ENCODE results near the gene SERTM1.

DNA sequence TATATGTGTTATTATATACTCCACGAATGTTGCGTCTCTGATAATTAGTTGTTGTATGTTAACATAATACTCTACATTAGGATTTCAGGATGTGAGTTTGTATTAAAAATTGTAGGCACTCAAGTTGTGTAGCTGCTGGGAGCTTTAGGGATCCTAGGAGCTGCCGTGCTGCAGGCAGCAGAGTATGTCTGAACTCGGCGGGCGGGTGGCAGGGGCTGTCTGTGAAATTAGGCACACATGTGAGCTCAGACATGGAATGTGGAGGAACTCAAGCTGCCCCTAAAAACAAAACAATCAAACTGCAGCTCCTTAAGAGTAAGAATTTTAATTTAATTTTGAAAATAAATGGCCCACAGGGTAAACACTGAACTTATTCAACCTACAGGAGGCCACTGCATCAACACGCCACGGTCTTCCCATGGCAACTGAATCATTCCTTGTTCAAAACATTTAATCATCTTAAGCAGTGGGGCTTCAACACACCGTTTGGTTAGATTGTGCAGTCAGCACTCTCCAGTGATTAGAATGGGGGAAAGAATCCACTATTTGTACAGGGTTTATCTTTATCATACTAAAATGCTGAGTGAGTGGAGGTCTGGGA lies 22.7 kb downstream of the SERTM1 start:
- TF ChIP-seq, protein P1, sequence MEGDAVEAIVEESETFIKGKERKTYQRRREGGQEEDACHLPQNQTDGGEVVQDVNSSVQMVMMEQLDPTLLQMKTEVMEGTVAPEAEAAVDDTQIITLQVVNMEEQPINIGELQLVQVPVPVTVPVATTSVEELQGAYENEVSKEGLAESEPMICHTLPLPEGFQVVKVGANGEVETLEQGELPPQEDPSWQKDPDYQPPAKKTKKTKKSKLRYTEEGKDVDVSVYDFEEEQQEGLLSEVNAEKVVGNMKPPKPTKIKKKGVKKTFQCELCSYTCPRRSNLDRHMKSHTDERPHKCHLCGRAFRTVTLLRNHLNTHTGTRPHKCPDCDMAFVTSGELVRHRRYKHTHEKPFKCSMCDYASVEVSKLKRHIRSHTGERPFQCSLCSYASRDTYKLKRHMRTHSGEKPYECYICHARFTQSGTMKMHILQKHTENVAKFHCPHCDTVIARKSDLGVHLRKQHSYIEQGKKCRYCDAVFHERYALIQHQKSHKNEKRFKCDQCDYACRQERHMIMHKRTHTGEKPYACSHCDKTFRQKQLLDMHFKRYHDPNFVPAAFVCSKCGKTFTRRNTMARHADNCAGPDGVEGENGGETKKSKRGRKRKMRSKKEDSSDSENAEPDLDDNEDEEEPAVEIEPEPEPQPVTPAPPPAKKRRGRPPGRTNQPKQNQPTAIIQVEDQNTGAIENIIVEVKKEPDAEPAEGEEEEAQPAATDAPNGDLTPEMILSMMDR (IDR thresholded peaks at IDR 0.05; ENCODE audit: control extremely low read depth in 1 of 3, insufficient read depth in 1 of 3, low read depth in 1 of 3, low read length in 3 of 3), result no peak
- no peak for TF ChIP-seq TCF12 (IDR thresholded peaks at IDR 0.05; ENCODE audit: low read depth, low read length)
- TF ChIP-seq, protein P2, sequence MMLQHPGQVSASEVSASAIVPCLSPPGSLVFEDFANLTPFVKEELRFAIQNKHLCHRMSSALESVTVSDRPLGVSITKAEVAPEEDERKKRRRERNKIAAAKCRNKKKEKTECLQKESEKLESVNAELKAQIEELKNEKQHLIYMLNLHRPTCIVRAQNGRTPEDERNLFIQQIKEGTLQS (IDR thresholded peaks at IDR 0.05; ENCODE audit: insufficient read depth, low read depth, low read length), result no peak
- TF ChIP-seq, protein P3, sequence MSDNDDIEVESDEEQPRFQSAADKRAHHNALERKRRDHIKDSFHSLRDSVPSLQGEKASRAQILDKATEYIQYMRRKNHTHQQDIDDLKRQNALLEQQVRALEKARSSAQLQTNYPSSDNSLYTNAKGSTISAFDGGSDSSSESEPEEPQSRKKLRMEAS (IDR thresholded peaks at IDR 0.05), result no peak
- no peak for TF ChIP-seq POLR2AphosphoS5 (IDR thresholded peaks at IDR 0.05; ENCODE audit: low read depth, low read length)
- no peak for TF ChIP-seq JUND (IDR thresholded peaks at IDR 0.05; ENCODE audit: low read length)
- TF ChIP-seq YY1 (IDR thresholded peaks at IDR 0.05; ENCODE audit: low read depth, low read length), result no peak
- no peak for TF ChIP-seq GTF2F1 (IDR thresholded peaks at IDR 0.05; ENCODE audit: borderline replicate concordance, low read depth, low read length)
- no peak for TF ChIP-seq SRF (IDR thresholded peaks at IDR 0.05; ENCODE audit: low read depth, low read length)
- no peak for TF ChIP-seq NRF1 (IDR thresholded peaks at IDR 0.05; ENCODE audit: low read depth, low read length)
